Measurements from ENCODE around the gene EXOC4. TPM values are rescaled to one million over a fixed set of nuclear protein-coding genes. Genes with fewer than 3 reads are reported as not detected.

The EXOC4 gene
- total and polyA plus RNA-seq, 2 donors (not counting 3 experiments of a cell fraction or from before 2014, with no cell fraction given), result 20.3 to 73.1 TPM

- POLR2A ChIA-PET, result no interaction called here
- Histone ChIP-seq H3K27me3 (ENCODE audit: control insufficient read depth in 2 of 2, insufficient read depth in 2 of 2, low read length in 2 of 2) (no peaks in the 10 kb centered on the region), H4K20me1 (replicated peaks; ENCODE audit: control insufficient read depth, extremely low read depth, insufficient read depth, low read length) (no peaks in the 10 kb centered on the region), H3K4me3 (replicated peaks in 1 of 3; ENCODE audit: insufficient read depth in 1 of 3, low read depth in 1 of 3, low read length in 3 of 3) (no peak overlapping the region), H3K79me2 (ENCODE audit: control insufficient read depth, insufficient read depth, low read length) (no peaks in the 10 kb centered on the region), H3K9ac (replicated peaks; ENCODE audit: extremely low read depth, insufficient read depth, low read length) (no peak overlapping the region), H3K36me3 (ENCODE audit: control insufficient read depth in 2 of 2, extremely low read depth in 1 of 2, insufficient read depth in 2 of 2, low read length in 2 of 2) (no peaks in the 10 kb centered on the region), H3K9me1 (replicated peaks; ENCODE audit: control insufficient read depth, extremely low read depth, insufficient read depth, low read length) (no peaks in the 10 kb centered on the region), H3K4me2 (ENCODE audit: insufficient read depth, low read length) (no peak overlapping the region), H3K4me1 (ENCODE audit: control insufficient read depth, extremely low read depth, insufficient read depth, low read length) (peaks cover 3% of the 10 kb centered on the region), H2AFZ (ENCODE audit: low read depth, low read length) (no peak overlapping the region), H3K27ac (ENCODE audit: insufficient read depth, low read depth, low read length) (no peak overlapping the region), H3K9me3 (replicated peaks; ENCODE audit: control insufficient read depth, insufficient read depth, low read length) (no peaks in the 10 kb centered on the region)
- dilution Hi-C loops (cut with MboI; ENCODE audit: extremely low pct_ligation_motif_present, low sequenced_read_pairs) (no loop called here), intact Hi-C loops (cut with micrococcal nuclease) (no loop called here)
- no TSS peak for BruUV-seq (replicated peaks)
- FAIRE-seq (no peak), DNase-seq (ENCODE audit: low read depth, low spot score) (no peak)
- CTCF ChIA-PET, result no interaction called here
- TF ChIP-seq CTCF (IDR thresholded peaks at IDR 0.05; ENCODE audit: extremely low read depth in 1 of 2, insufficient read depth in 1 of 2, low read depth in 1 of 2, low read length in 2 of 2), result no peak
- TF ChIP-seq EZH2 (IDR thresholded peaks at IDR 0.05; ENCODE audit: borderline replicate concordance, low read depth, low read length, severe bottlenecking), result no peak
- no peak for TF ChIP-seq JUN (IDR thresholded peaks at IDR 0.05; ENCODE audit: borderline replicate concordance, insufficient read depth, insufficient read length, low read depth)
- no peak for TF ChIP-seq MYC (IDR thresholded peaks at IDR 0.05; ENCODE audit: low read depth, low read length)
- no peak for TF ChIP-seq GATA2 (IDR thresholded peaks at IDR 0.05; ENCODE audit: insufficient read depth, insufficient read length, low read depth, low read length)
- no peak for TF ChIP-seq MAX (IDR thresholded peaks at IDR 0.05; ENCODE audit: insufficient read depth, insufficient read length)
- TF ChIP-seq POLR2AphosphoS5 (IDR thresholded peaks at IDR 0.05; ENCODE audit: insufficient read depth, low read depth, low read length), result no peak
- no peak for TF ChIP-seq FOS (IDR thresholded peaks at IDR 0.05; ENCODE audit: borderline replicate concordance, insufficient read depth, low read length)
- TF ChIP-seq POLR2A (IDR thresholded peaks at IDR 0.05; ENCODE audit: low read depth, low read length), result no peak
These were observed 45.2 kb downstream of the EXOC4 start for GRCh38 chr7:133298080-133298479.
